Vagina (tissue), 2 donors: Measurements from ENCODE around the gene MAP2K5.

Experiments used
- CTCF ChIP-seq, 3 experiments: fragments of 450-650 bp in 2 of 3; fragments of 200-600 bp in 1 of 3; sonication (generic) in 1 of 3; IDR thresholded peaks; one replicate each; pipeline ENCODE4 v1.5.1; 2017 to 2019; ENCODE audit warnings: antibody characterized with exemption in 3 of 3, mild to moderate bottlenecking in 2 of 3, moderate library complexity in 2 of 3
- POLR2A ChIP-seq, 2 donors: fragments of 450-650 bp; IDR thresholded peaks; one replicate each; pipeline ENCODE4 v1.6.1; 2017; ENCODE audit warnings: antibody characterized with exemption in 2 of 2, mild to moderate bottlenecking in 2 of 2, moderate library complexity in 2 of 2
- POLR2AphosphoS5 ChIP-seq, 2 donors: sonication (generic); formaldehyde crosslinking; IDR thresholded peaks; one replicate each; pipeline ENCODE4 v1.9.0; 2017; ENCODE audit warnings: antibody characterized with exemption in 2 of 2, mild to moderate bottlenecking in 2 of 2, low read depth in 1 of 2; ENCODE audit not compliant: insufficient read depth in 1 of 2

GRCh38 chr15:67724691-67725375 lies 182.3 kb downstream of the MAP2K5 start:
- TF ChIP-seq CTCF (IDR thresholded peaks at IDR 0.05) (no peak), POLR2AphosphoS5 (IDR thresholded peaks at IDR 0.05; ENCODE audit: insufficient read depth in 1 of 2, low read depth in 1 of 2) (no peak), POLR2A (IDR thresholded peaks at IDR 0.05) (no peak)
